Osteocyte (in vitro differentiated cells): Measurements from ENCODE around the gene ZSCAN1. TPM values are rescaled to one million over a fixed set of nuclear protein-coding genes. Genes with fewer than 3 reads are reported as not detected.

Experiments used
- DNase-seq: peaks from one replicate; pipeline ENCODE4 v3.0.0; 2021; ENCODE audit warnings: mixed read lengths; ENCODE audit not compliant: unreplicated experiment; ENCODE audit errors: extremely low spot score
- H3K27ac Mint-ChIP-seq: one replicate; pipeline ENCODE4 v1.8.0; 2021; ENCODE audit warnings: mild to moderate bottlenecking, mixed read lengths; ENCODE audit not compliant: unreplicated experiment
- H3K27me3 Mint-ChIP-seq: one replicate; pipeline ENCODE4 v1.8.0; 2021; ENCODE audit warnings: mixed read lengths; ENCODE audit not compliant: unreplicated experiment
- H3K36me3 Mint-ChIP-seq: one replicate; pipeline ENCODE4 v1.8.0; 2021; ENCODE audit warnings: mixed read lengths; ENCODE audit not compliant: unreplicated experiment
- H3K4me1 Mint-ChIP-seq: one replicate; pipeline ENCODE4 v1.8.0; 2021; ENCODE audit warnings: mixed read lengths; ENCODE audit not compliant: unreplicated experiment
- H3K4me3 Mint-ChIP-seq: one replicate; pipeline ENCODE4 v1.8.0; 2021; ENCODE audit warnings: mild to moderate bottlenecking, moderate library complexity, mixed read lengths; ENCODE audit not compliant: unreplicated experiment
- H3K9me3 Mint-ChIP-seq: one replicate; pipeline ENCODE4 v1.8.0; 2021; ENCODE audit warnings: mixed read lengths; ENCODE audit not compliant: unreplicated experiment
- total RNA-seq: library from RNA; stranded (reverse); gene quantifications from 2 replicates; pipeline ENCODE4 v1.2.1, GENCODE V29; 2021
- TF ChIP-seq, protein P1 (sequence below): fragments of 200-600 bp; sonication (generic); IDR thresholded peaks from 2 replicates; pipeline ENCODE4 v1.5.0; 2021; ENCODE audit warnings: antibody characterized with exemption, mild to moderate bottlenecking, moderate library complexity

Gene ZSCAN1
- total RNA-seq, 1 donor from 2014 or later, result not detected

DNA sequence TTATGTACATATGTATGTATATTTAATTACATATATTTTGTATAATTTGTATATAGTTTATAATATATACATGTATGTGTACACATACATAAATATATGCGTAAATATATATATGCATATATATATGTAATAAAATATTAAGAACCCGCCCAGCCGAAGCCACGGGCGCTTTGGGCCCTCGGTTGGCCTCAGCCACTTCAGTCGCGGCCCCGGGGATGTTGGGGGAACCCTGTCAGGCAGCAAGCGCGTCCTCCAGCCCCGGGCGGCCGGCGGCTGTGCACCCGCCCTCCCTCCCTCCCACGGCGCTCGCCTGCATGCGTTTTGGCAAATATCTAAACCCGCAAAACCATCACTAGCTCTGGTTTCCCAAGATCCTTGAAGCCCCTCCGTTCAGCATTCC lies 23.3 kb upstream of the ZSCAN1 start:
- no peak overlapping the region for H3K27ac Mint-ChIP-seq
- no peak overlapping the region for H3K4me3 Mint-ChIP-seq
- peaks cover 43% of the 10 kb centered on the region for H3K9me3 Mint-ChIP-seq
- no peaks in the 10 kb centered on the region for H3K27me3 Mint-ChIP-seq
- DNase-seq, result no peak
- H3K4me1 Mint-ChIP-seq, result no peaks in the 10 kb centered on the region
- peaks cover 49% of the 10 kb centered on the region for H3K36me3 Mint-ChIP-seq
- TF ChIP-seq, protein P1, sequence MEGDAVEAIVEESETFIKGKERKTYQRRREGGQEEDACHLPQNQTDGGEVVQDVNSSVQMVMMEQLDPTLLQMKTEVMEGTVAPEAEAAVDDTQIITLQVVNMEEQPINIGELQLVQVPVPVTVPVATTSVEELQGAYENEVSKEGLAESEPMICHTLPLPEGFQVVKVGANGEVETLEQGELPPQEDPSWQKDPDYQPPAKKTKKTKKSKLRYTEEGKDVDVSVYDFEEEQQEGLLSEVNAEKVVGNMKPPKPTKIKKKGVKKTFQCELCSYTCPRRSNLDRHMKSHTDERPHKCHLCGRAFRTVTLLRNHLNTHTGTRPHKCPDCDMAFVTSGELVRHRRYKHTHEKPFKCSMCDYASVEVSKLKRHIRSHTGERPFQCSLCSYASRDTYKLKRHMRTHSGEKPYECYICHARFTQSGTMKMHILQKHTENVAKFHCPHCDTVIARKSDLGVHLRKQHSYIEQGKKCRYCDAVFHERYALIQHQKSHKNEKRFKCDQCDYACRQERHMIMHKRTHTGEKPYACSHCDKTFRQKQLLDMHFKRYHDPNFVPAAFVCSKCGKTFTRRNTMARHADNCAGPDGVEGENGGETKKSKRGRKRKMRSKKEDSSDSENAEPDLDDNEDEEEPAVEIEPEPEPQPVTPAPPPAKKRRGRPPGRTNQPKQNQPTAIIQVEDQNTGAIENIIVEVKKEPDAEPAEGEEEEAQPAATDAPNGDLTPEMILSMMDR, result no peak

DNA sequence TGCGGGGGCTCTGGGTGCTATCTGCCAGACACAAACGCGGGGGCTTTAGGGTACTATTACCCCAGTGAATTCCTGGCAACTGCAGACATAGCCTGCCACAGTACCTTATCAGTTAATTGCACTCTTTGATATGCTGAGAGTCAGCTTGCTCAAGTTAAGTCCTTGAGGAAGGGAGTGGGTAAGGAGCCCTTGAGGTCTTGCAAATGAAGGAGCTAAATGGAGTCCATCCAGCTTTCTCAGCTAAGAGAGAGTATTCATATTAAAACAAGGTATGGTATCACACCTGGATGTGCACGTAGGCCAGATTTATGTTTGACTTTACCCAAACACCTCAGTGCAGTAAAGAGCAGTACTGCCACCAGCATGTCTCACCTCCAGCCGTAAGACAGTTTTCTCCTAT lies 19.7 kb upstream of the ZSCAN1 start:
- Mint-ChIP-seq H3K4me1 (no peaks in the 10 kb centered on the region), H3K36me3 (peaks cover 23% of the 10 kb centered on the region), H3K27me3 (no peaks in the 10 kb centered on the region), H3K27ac (no peak overlapping the region), H3K9me3 (peaks cover 28% of the 10 kb centered on the region), H3K4me3 (no peak overlapping the region)
- TF ChIP-seq, protein P1, result no peak
- no peak for DNase-seq

DNA sequence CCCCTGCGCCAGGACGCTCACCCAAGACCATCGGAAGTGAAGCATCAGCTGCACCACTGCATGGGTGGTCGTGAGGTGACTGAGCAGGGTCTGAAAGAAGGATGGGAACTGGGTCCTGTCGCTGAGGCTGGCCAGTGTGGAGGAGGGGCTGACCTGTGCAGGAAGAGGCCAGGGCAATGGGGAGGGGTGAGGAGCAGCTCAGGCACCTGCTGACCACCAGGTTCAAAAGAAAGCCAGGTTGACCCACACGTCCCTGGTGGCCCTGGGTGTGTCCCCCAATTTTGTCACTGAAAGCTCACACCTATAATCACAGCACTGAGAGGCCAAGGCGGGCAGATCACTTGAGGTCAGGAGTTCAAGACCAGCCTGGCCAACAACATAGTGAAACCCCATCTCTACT lies 13.7 kb upstream of the ZSCAN1 start:
- no peak for DNase-seq
- Mint-ChIP-seq H3K4me1 (no peaks in the 10 kb centered on the region), H3K9me3 (peaks cover 24% of the 10 kb centered on the region), H3K4me3 (no peak overlapping the region), H3K36me3 (no peaks in the 10 kb centered on the region), H3K27me3 (no peaks in the 10 kb centered on the region), H3K27ac (no peak overlapping the region)
- TF ChIP-seq, protein P1, result no peak

DNA sequence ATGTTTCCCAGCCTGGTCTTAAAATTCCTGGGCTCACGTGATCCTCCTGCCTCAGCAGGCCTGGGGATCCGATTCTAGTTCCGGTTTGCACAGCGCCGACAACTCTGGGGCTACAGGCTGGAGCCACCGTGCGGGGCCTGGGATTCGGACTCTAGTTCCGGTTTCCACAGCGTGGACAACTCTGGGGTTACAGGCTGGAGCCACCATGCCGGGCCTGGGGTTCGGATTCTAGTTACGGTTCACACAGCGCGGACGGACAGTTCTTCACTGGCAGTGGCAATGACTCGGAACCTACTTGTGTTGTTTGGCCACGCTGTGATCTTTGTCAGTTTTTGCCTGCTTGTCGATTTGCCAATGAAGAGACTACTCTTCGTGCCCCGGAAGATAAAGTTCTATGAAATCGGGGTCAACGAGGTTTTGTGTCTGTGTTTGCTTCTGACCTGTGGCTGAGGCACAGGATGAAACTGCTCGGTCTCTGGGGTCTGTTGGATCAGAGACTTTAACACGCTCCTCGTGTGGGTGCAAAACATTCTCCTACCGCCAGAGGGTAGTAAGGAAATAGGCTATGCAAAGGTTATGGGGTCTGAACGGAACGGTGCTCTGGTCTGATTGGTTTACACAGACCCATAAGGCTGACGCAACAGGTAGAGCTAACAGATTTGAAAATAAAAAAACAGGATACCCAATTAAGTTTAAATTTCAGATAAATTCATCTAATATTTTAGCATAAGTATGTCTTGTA lies 12.1 kb upstream of the ZSCAN1 start:
- no peak overlapping the region for H3K4me3 Mint-ChIP-seq
- H3K36me3 Mint-ChIP-seq, result no peaks in the 10 kb centered on the region
- H3K4me1 Mint-ChIP-seq, result no peaks in the 10 kb centered on the region
- no peaks in the 10 kb centered on the region for H3K27me3 Mint-ChIP-seq
- DNase-seq, result no peak
- no peak overlapping the region for H3K27ac Mint-ChIP-seq
- peaks cover 18% of the 10 kb centered on the region for H3K9me3 Mint-ChIP-seq
- TF ChIP-seq, protein P1, result peak; percentile 16

DNA sequence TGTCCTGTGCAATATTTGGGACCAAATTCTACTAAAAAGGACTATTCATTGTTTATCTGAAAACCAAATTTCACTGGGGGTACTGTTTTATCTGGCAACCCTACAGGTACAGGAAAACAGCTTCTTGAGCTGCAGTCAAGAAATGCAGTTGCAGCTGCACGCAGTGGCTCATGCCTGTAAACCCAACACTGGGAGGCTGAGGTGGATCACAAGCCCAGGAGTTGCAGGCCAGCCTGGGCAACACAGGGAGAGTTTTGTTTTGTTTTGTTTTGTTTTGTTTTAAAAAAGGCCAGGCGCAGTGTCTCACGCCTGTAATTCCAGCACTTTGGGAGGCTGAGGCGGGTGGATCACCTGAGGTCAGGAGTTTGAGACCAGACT lies 11.6 kb upstream of the ZSCAN1 start:
- H3K27ac Mint-ChIP-seq, result no peak overlapping the region
- no peak overlapping the region for H3K4me3 Mint-ChIP-seq
- peaks cover 20% of the 10 kb centered on the region for H3K9me3 Mint-ChIP-seq

More for the DNA sequence above, 11.6 kb upstream of the ZSCAN1 start:
- H3K4me1 Mint-ChIP-seq, result no peaks in the 10 kb centered on the region
- TF ChIP-seq, protein P1, result no peak
- DNase-seq, result no peak
- no peaks in the 10 kb centered on the region for H3K27me3 Mint-ChIP-seq
- no peaks in the 10 kb centered on the region for H3K36me3 Mint-ChIP-seq
